NCI-H128 (cell line): ENCODE data around the gene CTDSP1.

Experiments used
- DNase-seq: peaks from one replicate; lab custom pipeline; 2025; ENCODE audit not compliant: unreplicated experiment; lab: John Stamatoyannopoulos, UW

The CTDSP1 gene

GRCh38 chr2:218399391-218400166 is at the start of gene CTDSP1:
TSS of gene CTDSP1 (plus strand) at chr2:218399868. CDS start at chr2:218400091, 223 bp downstream.
- peak; percentile 63 for DNase-seq

GRCh38 chr2:218354045-218354444 is 45.6 kb upstream of the CTDSP1 start:
- no peak for DNase-seq

GRCh38 chr2:218354850-218355443 is 44.7 kb upstream of the CTDSP1 start:
- no peak for DNase-seq

GRCh38 chr2:218357236-218358177 is 42.2 kb upstream of the CTDSP1 start:
- no peak for DNase-seq

- DNase-seq, result no peak
These were observed 39.2 kb upstream of the CTDSP1 start for GRCh38 chr2:218360453-218360852.

- no peak for DNase-seq
These were observed 37.1 kb upstream of the CTDSP1 start for GRCh38 chr2:218362606-218363005.

- no peak for DNase-seq
These were observed 35.9 kb upstream of the CTDSP1 start for GRCh38 chr2:218363736-218364135.

- no peak for DNase-seq
These were observed 35.5 kb upstream of the CTDSP1 start for GRCh38 chr2:218364196-218364595.

- no peak for DNase-seq
These were observed 32.9 kb upstream of the CTDSP1 start for GRCh38 chr2:218366621-218367414.

- DNase-seq, result no peak
These were observed 32.1 kb upstream of the CTDSP1 start for GRCh38 chr2:218367415-218368149.

- no peak for DNase-seq
These were observed 31.5 kb upstream of the CTDSP1 start for GRCh38 chr2:218368150-218368528.

GRCh38 chr2:218368621-218369153 is 31.0 kb upstream of the CTDSP1 start:
- no peak for DNase-seq

- DNase-seq, result no peak
These were observed 30.3 kb upstream of the CTDSP1 start for GRCh38 chr2:218369330-218369729.

- DNase-seq, result no peak
These were observed 29.1 kb upstream of the CTDSP1 start for GRCh38 chr2:218370410-218371063.

GRCh38 chr2:218371983-218372350 is 27.7 kb upstream of the CTDSP1 start:
- no peak for DNase-seq

- DNase-seq, result no peak
These were observed 24.9 kb upstream of the CTDSP1 start for GRCh38 chr2:218374795-218375194.

- DNase-seq, result no peak
These were observed 24.5 kb upstream of the CTDSP1 start for GRCh38 chr2:218375212-218375611.

- DNase-seq, result no peak
These were observed 21.6 kb upstream of the CTDSP1 start for GRCh38 chr2:218378053-218378452.

GRCh38 chr2:218381916-218382366 is 17.7 kb upstream of the CTDSP1 start, which contains the start of gene SLC11A1:
TSS of gene SLC11A1 (plus strand) at chr2:218382273. CDS start at chr2:218382369, 96 bp downstream.
- DNase-seq, result no peak
